GM13977 (cell line): ENCODE data around the gene KCNK13.

Source experiments
- DNase-seq: peaks from one replicate; pipeline ENCODE4 v3.0.0; 2012; ENCODE audit warnings: low spot score
- CTCF ChIP-seq: IDR thresholded peaks from 2 replicates; pipeline ENCODE4 v1.5.1; 2012; ENCODE audit warnings: mild to moderate bottlenecking, control low read depth; ENCODE audit not compliant: insufficient read depth; ENCODE audit errors: extremely low read depth, missing control alignments
- in situ Hi-C: fragments of 300-500 bp; cut with MboI; formaldehyde crosslinking; loops from one replicate; pipeline ENCODE4 v1.12.0; 2022; ENCODE audit warnings: low sequenced_read_pairs, low pct_unique_long_range_greater_than_20kb, mixed read lengths, inconsistent platforms; ENCODE audit not compliant: unreplicated experiment

KCNK13 gene

GRCh38 chr14:90179809-90180779 is 118.3 kb downstream of the KCNK13 start:
- TF ChIP-seq CTCF = no peak
- DNase-seq = no peak
- in situ Hi-C loops = no loop called here

- in situ Hi-C loops = no loop called here
These were observed 122.3 kb downstream of the KCNK13 start for GRCh38 chr14:90184094-90184493.

GRCh38 chr14:90184571-90185266 is 122.9 kb downstream of the KCNK13 start:
- in situ Hi-C loops = no loop called here
- no peak for DNase-seq
- TF ChIP-seq CTCF = no peak

More at GRCh38 chr14:90184094-90184493, 122.3 kb downstream of the KCNK13 start:
- no peak for DNase-seq
- TF ChIP-seq CTCF = no peak

GRCh38 chr14:90188588-90188987 is 126.8 kb downstream of the KCNK13 start:
- in situ Hi-C loops = no loop called here
- no peak for TF ChIP-seq CTCF
- DNase-seq = no peak

- in situ Hi-C loops = no loop called here
- no peak for TF ChIP-seq CTCF
These were observed 129.4 kb downstream of the KCNK13 start for GRCh38 chr14:90191154-90191553.

GRCh38 chr14:90191585-90191984 is 129.8 kb downstream of the KCNK13 start:
- peak; percentile 4 for TF ChIP-seq CTCF
- DNase-seq = no peak
- in situ Hi-C loops = no loop called here

More at GRCh38 chr14:90191154-90191553, 129.4 kb downstream of the KCNK13 start:
- DNase-seq = no peak
